IMR-90 (cell line): ENCODE results near the gene PLA2G4B. TPM values are rescaled to one million over a fixed set of nuclear protein-coding genes. Genes with fewer than 3 reads are reported as not detected.

Experiments
- ATAC-seq: fragments of 200-7000 bp; cut with Tn5 transposase; 2 replicates; pipeline ENCODE4 v1.9.1; 2020; ENCODE audit warnings: low read depth, mild to moderate bottlenecking, moderate library complexity
- BruUV-seq: library from RNA; stranded (reverse); fragments of 400-500 nt; replicated peaks from 2 replicates; lab custom pipeline; 2021; lab: Mats Ljungman, UMichigan
- CTCF ChIA-PET: fragments of 300-600 bp; formaldehyde crosslinking; extraction: SDS; loops from one replicate; lab custom pipeline; 2021; ENCODE audit warnings: antibody characterized with exemption; lab: Yijun Ruan, JAX
- POLR2A ChIA-PET: fragments of 300-600 bp; sonication (Branson Sonifier 250); formaldehyde crosslinking; loops from one replicate; lab custom pipeline; 2022; ENCODE audit warnings: antibody characterized with exemption; ENCODE audit not compliant: unreplicated experiment; lab: Charles Lee
- DNase-seq: peaks from one replicate; pipeline ENCODE4 v3.0.0; 2013
- H2AFZ ChIP-seq: replicated peaks from 2 replicates; pipeline ENCODE3; 2013; ENCODE audit warnings: low read length, mild to moderate bottlenecking; ENCODE audit not compliant: poor library complexity
- H2AK5ac ChIP-seq: 2 replicates; pipeline ENCODE4 v1.6.1; 2013; ENCODE audit warnings: low read depth, low read length, inconsistent platforms
- H2AK9ac ChIP-seq: replicated peaks from 2 replicates; pipeline ENCODE3; 2013; ENCODE audit warnings: mild to moderate bottlenecking, low read depth, low read length, moderate library complexity; ENCODE audit not compliant: poor library complexity
- H2BK120ac ChIP-seq: 2 replicates; pipeline ENCODE4 v1.6.1; 2013; ENCODE audit warnings: low read depth, low read length, inconsistent platforms
- H2BK15ac ChIP-seq: 3 replicates; pipeline ENCODE4 v1.6.1; 2013; ENCODE audit warnings: low read depth, low read length, inconsistent platforms
- H2BK20ac ChIP-seq: 2 replicates; pipeline ENCODE4 v1.6.1; 2013; ENCODE audit warnings: low read depth, mild to moderate bottlenecking, inconsistent platforms, low read length, moderate library complexity
- H2BK5ac ChIP-seq: 2 replicates; pipeline ENCODE4 v1.6.1; 2013; ENCODE audit warnings: mild to moderate bottlenecking, low read depth, low read length, inconsistent platforms; ENCODE audit not compliant: poor library complexity, severe bottlenecking
- H3K14ac ChIP-seq: replicated peaks from 2 replicates; pipeline ENCODE4 v1.6.1; 2013; ENCODE audit warnings: low read depth, low read length, inconsistent platforms
- H3K18ac ChIP-seq: 2 replicates; pipeline ENCODE4 v1.6.1; 2013; ENCODE audit warnings: low read depth, low read length, control low read depth
- H3K23ac ChIP-seq: 2 replicates; pipeline ENCODE4 v1.6.1; 2013; ENCODE audit warnings: low read depth, low read length, inconsistent platforms
- H3K27ac ChIP-seq: 2 replicates; pipeline ENCODE4 v1.5.1; 2013; ENCODE audit warnings: mild to moderate bottlenecking, control low read depth, low read length; ENCODE audit not compliant: insufficient read depth
- H3K27me3 ChIP-seq: 2 replicates; pipeline ENCODE4 v1.6.1; 2013; ENCODE audit warnings: low read length; ENCODE audit not compliant: control insufficient read depth, insufficient read depth
- H3K36me3 ChIP-seq: 2 replicates; pipeline ENCODE4 v1.6.1; 2013; ENCODE audit warnings: low read length, mixed read lengths; ENCODE audit not compliant: control insufficient read depth, insufficient read depth
- H3K4ac ChIP-seq: 2 replicates; pipeline ENCODE4 v1.6.1; 2013; ENCODE audit warnings: low read depth, low read length, inconsistent platforms
- H3K4me1 ChIP-seq: 2 replicates; pipeline ENCODE4 v1.6.1; 2013; ENCODE audit warnings: low read length, mixed read lengths; ENCODE audit not compliant: control insufficient read depth, insufficient read depth
- H3K4me2 ChIP-seq: 2 replicates; pipeline ENCODE4 v1.6.1; 2013; ENCODE audit warnings: low read depth, mild to moderate bottlenecking, control low read depth, low read length, moderate library complexity
- H3K4me3 ChIP-seq: 2 replicates; pipeline ENCODE4 v1.5.1; 2013; ENCODE audit warnings: low read depth, mild to moderate bottlenecking, control low read depth, low read length, moderate library complexity; ENCODE audit not compliant: insufficient read depth
- H3K56ac ChIP-seq: 2 replicates; pipeline ENCODE4 v1.6.1; 2013; ENCODE audit warnings: low read length, inconsistent platforms; ENCODE audit not compliant: insufficient read depth; ENCODE audit errors: extremely low read depth
- H3K79me1 ChIP-seq, 2 experiments: 2 replicates each; pipeline ENCODE4 v1.6.1; 2013; ENCODE audit warnings: low read length in 2 of 2, inconsistent platforms in 1 of 2, low read depth in 1 of 2
- H3K9ac ChIP-seq: 2 replicates; pipeline ENCODE4 v1.6.1; 2013; ENCODE audit warnings: low read depth, low read length, control low read depth
- H3K9me1 ChIP-seq: 2 replicates; pipeline ENCODE4 v1.6.1; 2013; ENCODE audit warnings: low read length, inconsistent platforms; ENCODE audit not compliant: insufficient read depth
- H3K9me3 ChIP-seq: 2 replicates; pipeline ENCODE4 v1.6.1; 2013; ENCODE audit warnings: low read length; ENCODE audit not compliant: control insufficient read depth, insufficient read depth
- H4K20me1 ChIP-seq: 2 replicates; pipeline ENCODE4 v1.6.1; 2013; ENCODE audit warnings: low read length, inconsistent platforms; ENCODE audit not compliant: insufficient read depth
- H4K5ac ChIP-seq: 2 replicates; pipeline ENCODE4 v1.6.1; 2013; ENCODE audit warnings: mild to moderate bottlenecking, low read depth, low read length, control low read depth
- H4K8ac ChIP-seq, 2 experiments: 2 replicates each; pipeline ENCODE4 v1.6.1; 2013; ENCODE audit warnings: low read depth in 2 of 2, low read length in 2 of 2, control low read depth in 1 of 2, inconsistent platforms in 1 of 2
- H4K91ac ChIP-seq: 2 replicates; pipeline ENCODE4 v1.6.1; 2013; ENCODE audit warnings: low read depth, low read length, inconsistent platforms; ENCODE audit not compliant: insufficient read depth
- CTCF ChIP-seq: conservative IDR thresholded peaks from 2 replicates; pipeline ENCODE4 v1.5.1; 2012; ENCODE audit warnings: mild to moderate bottlenecking, low read depth, low read length, improper control_type of control experiment
- FOS ChIP-seq: fragments of 150-350 bp; IDR thresholded peaks from 2 replicates; pipeline ENCODE4 v1.6.1; 2016; ENCODE audit warnings: low read depth, low read length
- POLR2A ChIP-seq: IDR thresholded peaks from 2 replicates; pipeline ENCODE4 v1.6.1; 2012; ENCODE audit warnings: mild to moderate bottlenecking, low read depth, low read length
- USF2 ChIP-seq: fragments of 150-350 bp; IDR thresholded peaks from 2 replicates; pipeline ENCODE4 v1.6.1; 2017; ENCODE audit warnings: mild to moderate bottlenecking, antibody characterized with exemption, low read length, low read depth
- WGBS, 2 experiments: methylation state at CpG; one replicate each; pipeline versions ENCODE4 v1.1.5 to v1.1.7; 2013; ENCODE audit warnings: missing lambda C conversion rate in 2 of 2; ENCODE audit not compliant: insufficient read length in 1 of 2; ENCODE audit errors: extremely low coverage in 2 of 2; 5-methylcytosine and 5-hydroxymethylcytosine counted together
- dilution Hi-C: fragments of 300-500 bp; cut with HindIII; formaldehyde crosslinking; loops from one replicate; pipeline ENCODE4 v1.14.3; 2018; ENCODE audit warnings: low sequenced_read_pairs; ENCODE audit not compliant: unreplicated experiment
- in situ Hi-C: fragments of 300-500 bp; cut with MboI; formaldehyde crosslinking; loops from 3 replicates; pipeline ENCODE4 v1.14.3; 2019; ENCODE audit warnings: low sequenced_read_pairs, inconsistent platforms, mixed read lengths
- intact Hi-C: fragments of 100-400 bp; cut with micrococcal nuclease; formaldehyde crosslinking; loops from 2 replicates; pipeline ENCODE4 v1.10.0; 2022
- polyA plus RNA-seq, 3 experiments: library from polyadenylated mRNA; depleted of rRNA; stranded (reverse); fragments of >200 nt; gene quantifications; 2 replicates each; pipeline ENCODE4 v1.2.3, GENCODE V29; 2012; ENCODE audit warnings: low replicate concordance in 1 of 3
- total RNA-seq: library from RNA; depleted of rRNA; stranded (reverse); fragments of >200 nt; gene quantifications from 2 replicates; pipeline ENCODE4 v1.2.3, GENCODE V29; 2012

PLA2G4B gene
- total and polyA plus RNA-seq, 2 of the 4 experiments (the other 2 are of a cell fraction) = 0.18 to 3.1 TPM

GRCh38 chr15:41887161-41887560 lies 48.5 kb downstream of the PLA2G4B start:
- Histone ChIP-seq H3K4ac (no peak overlapping the region), H3K4me1 (no peaks in the 10 kb centered on the region), H2BK15ac (no peak overlapping the region), H2AK9ac (peak overlapping the region; percentile 50), H2BK5ac (no peak overlapping the region), H3K27me3 (peaks cover 10% of the 10 kb centered on the region; the same call in 1 of the 2 replicates), H2BK20ac (no peak overlapping the region), H3K18ac (no peak overlapping the region), H2AFZ (no peak overlapping the region), H2BK120ac (no peak overlapping the region), H3K56ac (no peak overlapping the region), H3K79me1 (no peaks in the 10 kb centered on the region), H4K91ac (no peak overlapping the region), H3K9ac (no peak overlapping the region), H3K4me2 (no peak overlapping the region), H3K14ac (no peak overlapping the region), H3K27ac (no peak overlapping the region), H2AK5ac (no peak overlapping the region), H3K4me3 (no peak overlapping the region), H3K9me1 (peaks cover 2% of the 10 kb centered on the region; the same call in 1 of the 2 replicates), H3K23ac (no peak overlapping the region), H4K20me1 (no peaks in the 10 kb centered on the region), H3K36me3 (no peaks in the 10 kb centered on the region), H4K5ac (no peak overlapping the region), H4K8ac (no peak overlapping the region), H3K9me3 (no peaks in the 10 kb centered on the region)
- no TSS peak for BruUV-seq
- 92% methylated on average over 7 of the region's 10 CpGs; no CpG with 5 or more reads in 1 of the 2 experiments for WGBS, 2 experiments
- dilution Hi-C loops (no loop called here), in situ Hi-C loops (no loop called here), intact Hi-C loops (no loop called here)
- ATAC-seq (no peak), DNase-seq (no peak)
- POLR2A ChIA-PET = no interaction called here
- TF ChIP-seq USF2 (no peak), POLR2A (no peak), FOS (no peak), CTCF (no peak)
- CTCF ChIA-PET = no interaction called here
